Left lung (tissue), 10 donors: ENCODE data around the gene APOBR. TPM values are rescaled to one million over a fixed set of nuclear protein-coding genes. Genes with fewer than 3 reads are reported as not detected.
A peak's percentile ranks its signal among the peaks of the same experiment; 100 is the strongest.

Experiments
- ATAC-seq: fragments of 200-7000 bp; cut with Tn5 transposase; one replicate; pipeline ENCODE4 v1.9.1; 2020; ENCODE audit warnings: moderate library complexity
- DNase-seq, 4 donors: peaks; one replicate each; pipeline ENCODE4 v3.0.0-alpha.2; 2013 to 2020
- H3K27ac ChIP-seq, 2 donors: fragments of 200-600 bp; sonication (generic) in 1 of 2; one replicate each; pipeline versions ENCODE4 v1.5.0 to v1.8.0; 2020 to 2021
- H3K27me3 ChIP-seq, 2 donors: fragments of 200-600 bp; sonication (generic) in 1 of 2; one replicate each; pipeline versions ENCODE4 v1.5.0 to v1.8.0; 2020 to 2021
- H3K36me3 ChIP-seq, 2 donors: fragments of 200-600 bp; sonication (generic) in 1 of 2; one replicate each; pipeline versions ENCODE4 v1.5.0 to v1.8.0; 2020 to 2021
- H3K4me1 ChIP-seq, 2 donors: fragments of 200-600 bp; one replicate each; pipeline ENCODE4 v1.8.0; 2021
- H3K4me3 ChIP-seq, 2 donors: fragments of 200-600 bp; sonication (generic) in 1 of 2; one replicate each; pipeline versions ENCODE4 v1.5.0 to v1.8.0; 2020 to 2021; ENCODE audit warnings: mild to moderate bottlenecking in 1 of 2
- H3K9me3 ChIP-seq, 2 donors: fragments of 200-600 bp; sonication (generic) in 1 of 2; one replicate each; pipeline versions ENCODE4 v1.5.0 to v1.8.0; 2020 to 2021
- intact Hi-C, 2 donors: fragments of 100-400 bp; cut with DNase I; formaldehyde crosslinking; loops; one replicate each; pipeline versions ENCODE4 v1.11.2 to v1.14.2; 2022
- polyA plus RNA-seq, 6 donors: library from polyadenylated mRNA; unstranded; fragments of 120-200 nt; gene quantifications; one replicate each; pipeline ENCODE4 v1.2.1, GENCODE V29; 2013; ENCODE audit not compliant: insufficient read length in 6 of 6
- total RNA-seq, 2 donors: library from RNA; stranded (reverse); fragmentation: NEBNext Ultra II Directional; extraction: Animal tissue kit (Norgen Biotek cat#: 25700); gene quantifications; one replicate each; pipeline ENCODE4 v1.2.1, GENCODE V29; 2021
- TF ChIP-seq, protein P1 (sequence below), 2 donors: fragments of 200-600 bp; sonication (generic) in 1 of 2; IDR thresholded peaks; one replicate each; pipeline versions ENCODE4 v1.5.0 to v1.8.0; 2021; ENCODE audit warnings: antibody characterized with exemption in 2 of 2
- donor health status: DM: no; HTN: yes; CAD: no.
- donor health status: DM: no; HTN: no; CAD: no.

The APOBR gene
- total and polyA plus RNA-seq, 8 donors, result 1.0 to 22.9 (median 1.5) TPM

DNA sequence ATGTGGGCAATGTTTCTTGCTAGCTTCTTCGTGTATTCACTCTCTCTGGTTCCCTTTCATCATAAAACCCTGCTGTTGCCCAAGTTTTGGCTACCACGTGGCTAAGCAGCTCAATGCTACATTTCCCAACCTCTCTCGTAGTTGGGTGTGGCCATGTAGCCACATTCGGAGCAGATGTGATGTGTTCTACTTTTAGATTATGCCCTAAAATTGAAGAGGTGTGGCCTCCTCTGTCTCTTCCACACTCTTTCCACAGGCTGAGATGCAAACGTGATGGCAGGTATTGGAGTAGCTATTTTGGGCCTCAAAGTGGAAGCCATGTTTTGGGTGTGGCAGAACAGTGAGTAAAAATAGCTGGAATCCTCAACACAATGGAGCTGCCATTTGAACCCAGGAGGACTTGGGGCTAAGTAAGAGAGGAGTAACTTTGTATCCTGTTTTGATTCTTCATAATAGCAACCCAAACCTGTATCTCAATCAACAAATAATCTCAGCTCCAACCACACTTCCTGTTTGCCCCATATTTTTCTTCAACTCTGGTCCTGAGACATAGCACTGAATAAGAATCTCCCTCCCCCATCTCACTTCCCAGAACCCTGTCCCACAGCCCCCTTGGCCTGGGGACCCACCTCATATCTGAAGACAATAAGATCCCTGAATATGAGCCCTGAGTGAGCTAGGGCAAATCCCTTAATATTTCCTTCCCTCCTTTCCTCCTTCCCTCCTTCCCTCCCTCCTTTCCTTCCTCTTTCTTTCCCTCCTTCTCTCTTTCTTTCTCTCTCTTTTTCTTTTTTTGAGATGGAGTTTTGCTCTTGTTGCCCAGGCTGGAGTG, 40.3 kb downstream of the APOBR start:
- Histone ChIP-seq H3K4me1 (peaks cover 20 to 60% of the 10 kb centered on the region in 2 donors), H3K9me3 (no peaks in the 10 kb centered on the region), H3K4me3 (no peak overlapping the region), H3K36me3 (peaks cover 0 to 5% of the 10 kb centered on the region in 2 donors), H3K27ac (peak overlapping the region; percentile 50 to 83), H3K27me3 (no peaks in the 10 kb centered on the region)
- intact Hi-C loops, result no loop called here
- DNase-seq, result peak in 1 of 4 donors; percentile 75
- TF ChIP-seq, protein P1, sequence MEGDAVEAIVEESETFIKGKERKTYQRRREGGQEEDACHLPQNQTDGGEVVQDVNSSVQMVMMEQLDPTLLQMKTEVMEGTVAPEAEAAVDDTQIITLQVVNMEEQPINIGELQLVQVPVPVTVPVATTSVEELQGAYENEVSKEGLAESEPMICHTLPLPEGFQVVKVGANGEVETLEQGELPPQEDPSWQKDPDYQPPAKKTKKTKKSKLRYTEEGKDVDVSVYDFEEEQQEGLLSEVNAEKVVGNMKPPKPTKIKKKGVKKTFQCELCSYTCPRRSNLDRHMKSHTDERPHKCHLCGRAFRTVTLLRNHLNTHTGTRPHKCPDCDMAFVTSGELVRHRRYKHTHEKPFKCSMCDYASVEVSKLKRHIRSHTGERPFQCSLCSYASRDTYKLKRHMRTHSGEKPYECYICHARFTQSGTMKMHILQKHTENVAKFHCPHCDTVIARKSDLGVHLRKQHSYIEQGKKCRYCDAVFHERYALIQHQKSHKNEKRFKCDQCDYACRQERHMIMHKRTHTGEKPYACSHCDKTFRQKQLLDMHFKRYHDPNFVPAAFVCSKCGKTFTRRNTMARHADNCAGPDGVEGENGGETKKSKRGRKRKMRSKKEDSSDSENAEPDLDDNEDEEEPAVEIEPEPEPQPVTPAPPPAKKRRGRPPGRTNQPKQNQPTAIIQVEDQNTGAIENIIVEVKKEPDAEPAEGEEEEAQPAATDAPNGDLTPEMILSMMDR (IDR thresholded peaks at IDR 0.05), result no peak
- peak; percentile 1 for ATAC-seq

DNA sequence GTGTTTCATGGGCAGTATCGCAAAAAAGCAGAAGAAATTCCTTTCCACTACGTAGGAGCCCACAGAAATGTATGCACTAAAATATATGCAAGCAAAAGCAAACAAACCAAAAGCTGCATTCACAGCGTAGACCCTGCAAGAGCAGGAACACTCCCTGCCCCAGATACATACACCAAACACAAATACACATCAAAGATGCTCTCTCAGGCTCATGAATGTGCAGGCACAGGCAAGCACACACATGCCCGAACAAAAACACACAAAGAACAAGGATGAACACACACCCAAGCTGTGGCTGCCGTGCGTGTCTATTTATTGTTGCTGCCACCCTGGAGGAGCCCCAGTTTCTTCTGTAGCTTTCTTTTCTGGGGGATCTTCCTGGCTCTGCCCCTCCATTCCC, 42.6 kb downstream of the APOBR start:
- TF ChIP-seq, protein P1 (IDR thresholded peaks at IDR 0.05), result no peak
- Histone ChIP-seq H3K4me3 (peak overlapping the region; percentile 38 to 47), H3K9me3 (no peaks in the 10 kb centered on the region), H3K27ac (peak overlapping the region in 1 of 2 donors; percentile 92), H3K27me3 (no peaks in the 10 kb centered on the region), H3K36me3 (peaks cover 0 to 5% of the 10 kb centered on the region in 2 donors), H3K4me1 (peaks cover 16 to 54% of the 10 kb centered on the region in 2 donors)
- no peak for ATAC-seq
- DNase-seq, result no peak
- intact Hi-C loops, result no loop called here

- H3K4me3 ChIP-seq, result peak overlapping the region; percentile 38 to 47
- H3K4me1 ChIP-seq, result peaks cover 11 to 51% of the 10 kb centered on the region in 2 donors
- intact Hi-C loops, result no loop called here
- peaks cover 0 to 5% of the 10 kb centered on the region in 2 donors for H3K36me3 ChIP-seq
- no peaks in the 10 kb centered on the region for H3K9me3 ChIP-seq
- TF ChIP-seq, protein P1 (IDR thresholded peaks at IDR 0.05), result no peak
- DNase-seq (peak in 1 of 4 donors; percentile 79), ATAC-seq (peak; percentile 11)
- no peaks in the 10 kb centered on the region for H3K27me3 ChIP-seq
- H3K27ac ChIP-seq, result peak overlapping the region; percentile 77 to 92
Observed at GRCh38 chr16:28537964-28538732, 43.7 kb downstream of the APOBR start.

DNA sequence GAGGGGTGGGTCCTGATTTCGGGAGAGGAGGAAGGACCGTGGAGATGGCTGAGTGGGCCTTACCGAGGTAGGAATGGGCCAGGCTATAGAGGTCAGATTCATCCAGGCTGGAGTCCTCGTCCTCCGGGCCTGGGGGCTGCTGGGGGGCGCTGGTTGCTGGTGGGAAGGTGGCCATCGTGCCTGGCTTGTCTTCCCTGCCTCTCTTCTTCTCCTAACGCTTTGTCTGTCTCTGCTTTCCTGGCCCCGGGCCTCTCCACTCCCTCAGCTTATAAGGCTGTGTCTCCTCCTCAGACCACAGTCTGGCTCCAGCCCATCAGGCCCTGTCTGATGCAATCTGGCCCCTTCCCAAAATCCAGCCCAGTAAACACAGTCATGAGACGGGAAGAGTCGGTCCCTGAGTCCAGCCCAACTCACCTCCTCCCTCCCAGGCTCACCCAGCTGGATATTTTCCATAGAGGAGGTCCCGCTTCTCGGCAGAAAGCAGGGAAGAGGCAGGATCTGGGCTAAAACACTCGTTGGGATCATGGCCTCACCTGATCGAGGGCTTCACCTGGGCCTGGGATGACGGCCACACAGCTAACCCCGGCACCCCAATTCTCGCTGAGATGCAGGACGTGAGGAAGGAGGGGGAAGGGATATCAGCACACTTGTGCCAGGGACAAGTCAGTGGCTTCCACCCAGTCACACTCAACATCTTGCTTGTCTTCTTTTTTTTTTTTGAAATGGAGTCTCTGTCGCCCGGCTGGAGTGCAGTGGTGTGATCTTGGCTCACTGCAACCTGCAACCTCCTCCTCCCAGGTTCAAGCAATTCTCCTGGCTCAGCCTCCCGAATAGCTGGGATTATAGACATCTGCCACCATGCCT, 44.5 kb downstream of the APOBR start, which contains the start of gene NUPR1:
Gene NUPR1 (minus strand): TSS at position 242 of the 864 bp plus-strand sequence. CDS start 67 bp downstream, at position 175.
- H3K4me1 ChIP-seq, result peaks cover 11 to 48% of the 10 kb centered on the region in 2 donors
- ATAC-seq (peak; percentile 93), DNase-seq (peak; percentile 87 to 95 (median 93))
- intact Hi-C loops, result no loop called here
- no peaks in the 10 kb centered on the region for H3K9me3 ChIP-seq
- H3K36me3 ChIP-seq, result peaks cover 0 to 5% of the 10 kb centered on the region in 2 donors
- H3K4me3 ChIP-seq, result peak within 1 kb of the TSS; percentile 38 to 47
- TF ChIP-seq, protein P1 (IDR thresholded peaks at IDR 0.05), result no peak
- H3K27me3 ChIP-seq, result no peaks in the 10 kb centered on the region
- peak within 1 kb of the TSS; percentile 77 to 92 for H3K27ac ChIP-seq
